Left cardiac atrium (tissue), 4 donors: ENCODE measurements around the gene TOP1. TPM values are rescaled to one million over a fixed set of nuclear protein-coding genes. Genes with fewer than 3 reads are reported as not detected.
A peak's percentile ranks its signal among the peaks of the same experiment; 100 is the strongest.

Experiments used
- ATAC-seq, 2 donors: fragments of 200-7000 bp; cut with Tn5 transposase; one replicate each; pipeline ENCODE4 v1.9.1; 2020; ENCODE audit warnings: mild to moderate bottlenecking in 2 of 2, moderate library complexity in 2 of 2
- DNase-seq: peaks from one replicate; pipeline ENCODE4 v3.0.0-alpha.2; 2020
- intact Hi-C, 2 donors: fragments of 100-400 bp; cut with DNase I; formaldehyde crosslinking; loops; one replicate each; pipeline versions ENCODE4 v1.14.1 to v1.15.1; 2022 to 2023
- total RNA-seq, 2 donors: library from RNA; stranded (reverse); fragmentation: NEBNext Ultra II Directional; extraction: Animal tissue kit (Norgen Biotek cat#: 25700); gene quantifications; one replicate each; pipeline ENCODE4 v1.2.1, GENCODE V29; 2021
- donor health status: DM: no; HTN: yes; CAD: no.
- donor health status: DM: no; HTN: yes; CAD: no; lungs with severe emphysema.
- donor health status: DM: yes; HTN: yes; CAD: no.
- donor health status: Dilated cardiomyopathy.

The TOP1 gene
- total RNA-seq, 2 donors from 2014 or later = 26.8 to 30.4 TPM

GRCh38 chr20:41051009-41051825 lies 22.6 kb downstream of the TOP1 start:
- intact Hi-C loops = no loop called here
- DNase-seq (no peak), ATAC-seq (no peak)

DNA sequence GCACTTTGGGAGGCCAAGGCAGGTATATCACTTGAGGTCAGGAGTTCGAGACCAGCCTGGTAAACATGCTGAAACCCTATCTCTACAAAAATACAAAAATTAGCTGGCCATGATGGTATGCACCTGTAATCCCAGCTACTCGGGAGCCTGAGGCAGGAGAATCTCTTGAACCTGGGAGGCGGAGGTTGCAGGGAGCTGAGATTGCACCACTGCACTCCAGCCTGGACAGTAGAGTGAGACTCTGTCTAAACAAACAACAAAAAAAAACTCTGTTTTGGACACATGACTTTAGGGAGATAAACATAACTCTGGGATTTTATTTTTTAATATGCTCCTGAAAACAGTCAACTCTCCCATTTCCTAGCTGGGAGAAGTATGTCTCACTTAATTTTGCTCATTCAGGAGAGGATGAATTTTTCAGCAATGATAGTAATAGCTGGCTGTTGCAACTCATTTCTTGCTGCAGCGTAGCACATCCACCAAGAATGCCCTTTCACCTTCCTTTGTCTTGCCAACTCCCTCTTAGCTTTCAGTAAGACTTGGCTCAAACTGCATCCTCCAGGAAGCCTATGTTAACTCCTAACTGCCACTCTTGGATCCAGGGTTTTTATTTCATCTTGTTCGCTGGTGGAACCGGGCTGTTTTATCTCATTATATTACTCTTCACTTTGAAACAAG lies 24.3 kb downstream of the TOP1 start:
- ATAC-seq (peak; percentile 73 to 74), DNase-seq (no peak)
- intact Hi-C loops = no loop called here

DNA sequence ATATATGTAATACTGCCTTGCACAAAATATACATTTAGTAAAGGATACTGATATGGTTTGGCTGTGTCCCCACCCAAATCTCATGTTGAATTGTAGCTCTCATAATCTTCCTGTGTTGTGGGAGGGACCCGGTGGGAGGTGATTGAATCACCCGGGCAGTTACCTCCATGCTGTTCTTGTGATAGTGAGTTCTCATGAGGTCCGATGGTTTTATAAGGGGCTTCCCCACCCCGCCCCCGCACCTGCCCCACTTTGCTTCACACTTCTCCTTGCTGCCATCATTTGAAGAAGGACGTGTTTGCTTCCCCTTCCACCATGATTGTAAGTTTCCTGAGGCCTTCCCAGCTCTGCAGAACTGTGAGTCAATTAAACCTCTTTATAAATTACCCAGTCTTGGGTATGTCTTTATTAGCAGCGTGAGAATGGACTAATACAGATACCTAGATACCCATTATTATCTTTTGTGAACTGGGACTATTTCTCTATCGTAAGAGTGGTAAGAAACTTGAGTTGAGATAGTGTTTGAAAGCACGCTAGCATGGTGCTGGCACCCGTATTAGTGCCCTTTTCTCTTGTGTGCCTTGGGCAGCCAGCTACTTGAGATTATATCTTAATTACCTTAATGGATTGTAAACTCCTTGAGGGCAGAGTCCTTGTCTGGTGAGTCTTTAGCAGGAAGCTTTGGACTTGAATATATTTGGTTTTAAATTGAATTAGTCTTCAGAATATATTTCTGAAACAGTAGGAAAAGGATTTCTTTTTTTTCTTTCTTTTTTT lies 25.6 kb downstream of the TOP1 start:
- DNase-seq (no peak), ATAC-seq (no peak)
- intact Hi-C loops = no loop called here

DNA sequence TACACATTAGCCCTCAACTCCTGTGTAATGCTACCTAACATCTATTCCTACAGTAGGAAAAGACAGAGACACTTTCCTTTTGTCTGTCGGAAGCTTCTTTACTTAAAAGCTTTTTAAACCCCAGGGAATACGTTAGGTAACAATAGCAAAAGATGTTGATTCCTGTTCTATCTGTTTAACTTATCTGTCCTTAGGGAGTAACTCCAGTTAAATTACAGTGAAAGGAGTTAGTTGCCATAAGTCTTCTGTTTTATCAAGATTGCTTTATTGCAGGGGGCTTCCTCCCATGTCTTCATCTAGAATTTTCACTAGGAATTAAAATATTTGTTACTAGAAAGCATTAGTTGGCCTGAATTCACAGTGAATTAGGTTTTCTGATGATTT lies 26.2 kb downstream of the TOP1 start:
- intact Hi-C loops = no loop called here
- DNase-seq = no peak
- no peak for ATAC-seq

- ATAC-seq (no peak), DNase-seq (no peak)
- intact Hi-C loops = no loop called here
Observed at GRCh38 chr20:41055679-41056078, 27.1 kb downstream of the TOP1 start.

DNA sequence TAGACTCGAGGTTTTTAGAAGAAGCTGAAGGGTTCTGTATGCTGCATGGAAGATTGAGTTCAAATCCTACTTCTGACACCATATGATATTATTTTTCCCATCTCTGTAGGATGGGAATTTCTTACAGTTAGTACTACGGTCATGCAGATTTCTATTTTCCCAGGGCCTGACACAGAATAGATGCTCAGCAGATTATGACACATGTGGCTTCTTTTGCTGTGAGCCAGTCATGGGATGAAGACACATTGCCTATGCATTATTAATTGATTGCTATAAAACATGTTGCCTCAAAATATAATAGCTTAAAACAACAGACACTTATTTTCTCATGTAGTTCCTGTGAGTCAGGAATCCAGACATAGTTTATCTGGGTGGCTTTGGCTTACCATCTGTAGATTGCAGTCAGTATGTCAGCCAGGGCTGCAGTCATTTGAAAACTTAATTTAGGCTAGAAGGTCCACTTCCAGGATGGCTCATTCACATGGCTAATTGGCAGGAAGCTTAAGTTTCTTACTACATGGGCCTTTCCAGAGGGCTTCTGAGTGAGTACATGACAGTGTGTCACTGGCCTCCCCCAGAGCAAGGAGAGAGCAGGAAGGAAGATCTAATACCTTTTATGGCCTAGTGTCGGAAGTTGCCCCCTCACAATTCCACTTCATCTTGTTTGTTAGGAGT lies 29.5 kb downstream of the TOP1 start:
- peak; percentile 24 for DNase-seq
- intact Hi-C loops = no loop called here
- peak in 1 of 2 donors; percentile 80 for ATAC-seq

GRCh38 chr20:41058674-41059635 lies 30.3 kb downstream of the TOP1 start:
- intact Hi-C loops = no loop called here
- ATAC-seq (no peak), DNase-seq (no peak)

DNA sequence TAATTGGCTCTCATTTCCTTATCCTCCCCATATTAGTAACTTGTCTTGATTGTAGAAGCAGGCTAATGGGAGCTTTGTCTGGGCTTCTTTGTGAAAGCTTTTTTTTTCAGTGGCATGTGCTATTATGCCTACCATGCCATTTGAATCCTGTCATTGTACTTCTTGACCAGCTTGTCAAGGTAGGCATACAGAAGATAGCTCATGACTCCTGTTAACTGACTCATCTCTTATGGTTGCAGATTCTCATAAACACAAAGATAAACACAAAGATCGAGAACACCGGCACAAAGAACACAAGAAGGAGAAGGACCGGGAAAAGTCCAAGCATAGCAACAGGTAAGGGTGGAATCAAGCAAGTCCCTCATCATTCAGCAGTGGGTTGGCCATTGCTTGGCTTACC lies 32.5 kb downstream of the TOP1 start:
- ATAC-seq = no peak
- intact Hi-C loops = no loop called here
- DNase-seq = no peak

DNA sequence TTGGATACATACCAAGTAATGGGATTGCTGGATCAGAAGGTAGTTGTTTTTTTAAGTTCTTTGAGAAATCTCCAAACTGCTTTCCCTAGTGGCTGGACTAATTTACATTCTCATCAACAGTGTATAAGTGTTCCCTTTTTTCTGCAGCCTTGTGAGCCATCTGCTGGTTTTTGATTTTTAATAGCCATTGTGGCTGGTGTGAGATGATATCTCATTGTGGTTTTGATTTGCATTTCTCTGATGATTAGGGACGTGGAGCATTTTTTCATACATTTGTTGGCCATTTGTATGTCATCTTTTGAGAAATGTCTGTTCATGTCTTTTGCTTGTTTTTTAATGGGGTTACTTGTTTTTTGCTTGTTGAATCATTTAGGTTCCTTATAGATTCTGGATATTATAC lies 34.8 kb downstream of the TOP1 start:
- no peak for DNase-seq
- no peak for ATAC-seq
- intact Hi-C loops = no loop called here

DNA sequence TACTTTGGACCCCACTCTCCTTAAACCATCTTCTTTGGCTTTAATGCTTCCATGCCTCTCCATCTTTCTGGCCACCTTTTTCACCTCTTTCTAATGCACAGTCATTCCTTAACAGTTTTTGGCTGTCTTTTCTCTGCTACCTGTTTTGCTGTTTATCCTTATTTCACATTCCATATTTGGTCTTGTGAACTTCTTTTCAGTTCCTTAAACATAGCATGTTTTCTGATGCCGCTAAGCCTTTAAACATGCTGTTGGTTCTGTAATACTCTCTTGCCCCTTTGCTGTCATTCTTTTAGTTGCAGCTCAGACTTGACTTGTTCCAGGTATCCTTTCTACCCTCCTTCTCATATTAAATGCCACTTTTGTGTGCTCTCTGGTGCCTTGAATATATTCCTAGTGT lies 35.8 kb downstream of the TOP1 start:
- intact Hi-C loops = no loop called here
- ATAC-seq (no peak), DNase-seq (no peak)

- intact Hi-C loops = no loop called here
- DNase-seq (no peak), ATAC-seq (no peak)
Observed at GRCh38 chr20:41065716-41066115, 37.1 kb downstream of the TOP1 start.

DNA sequence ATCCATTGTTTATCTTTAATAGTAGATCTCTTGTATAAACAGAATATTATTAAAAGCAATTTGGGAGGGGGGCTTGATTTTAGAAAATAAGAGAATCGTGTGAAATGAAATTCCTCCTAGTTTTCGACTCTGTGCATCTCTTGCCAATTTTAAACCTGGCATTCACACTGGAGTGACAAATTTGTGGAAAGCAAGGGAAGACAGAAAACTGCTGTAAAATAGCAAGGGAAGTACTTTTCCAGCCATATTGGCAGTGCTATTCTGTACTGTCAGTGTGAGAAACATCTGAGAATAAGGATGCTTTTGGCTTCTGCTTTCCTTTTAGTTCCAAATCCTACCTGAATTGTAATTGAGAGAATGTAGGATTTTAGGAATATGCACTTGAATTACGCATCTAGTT lies 40.2 kb downstream of the TOP1 start:
- ATAC-seq = no peak
- DNase-seq = no peak
- intact Hi-C loops = no loop called here

DNA sequence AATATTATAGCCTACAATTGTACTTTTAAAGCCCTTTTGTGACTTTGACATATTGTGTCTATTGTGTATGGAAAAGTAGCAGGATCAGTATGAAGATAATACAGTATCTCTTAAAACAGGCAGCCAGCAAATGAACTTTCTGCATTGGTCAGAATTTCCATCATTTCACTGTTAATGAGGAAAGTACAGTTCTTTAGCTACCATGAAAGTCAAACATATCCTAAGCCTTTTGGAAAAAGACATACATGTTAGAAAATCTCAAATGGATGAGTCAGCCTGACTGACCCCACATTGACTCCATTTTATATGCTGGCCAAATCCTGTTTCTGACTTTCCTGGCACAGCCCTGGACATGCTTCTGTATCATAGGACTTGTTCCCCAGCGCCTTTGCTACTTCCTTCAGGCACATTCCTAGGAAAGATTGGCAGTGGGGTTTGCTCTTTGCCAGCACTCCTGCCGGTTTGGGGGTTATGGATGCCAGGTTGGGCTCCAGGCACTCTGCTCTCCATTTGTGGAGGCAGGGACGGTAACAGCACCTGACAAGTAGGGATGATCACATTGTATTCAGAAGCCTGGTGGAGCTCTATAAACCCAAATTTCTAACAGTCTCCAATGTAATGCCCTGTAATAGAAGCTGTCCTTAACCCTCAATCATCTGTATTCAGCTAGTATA lies 43.7 kb downstream of the TOP1 start:
- peak; percentile 86 to 89 for ATAC-seq
- intact Hi-C loops = loop anchor here in 1 of 2 donors (2.0 kb wide), 1 partner anchor 42 kb away; no protein-coding TSS in a partner anchor
- DNase-seq = peak; percentile 30

DNA sequence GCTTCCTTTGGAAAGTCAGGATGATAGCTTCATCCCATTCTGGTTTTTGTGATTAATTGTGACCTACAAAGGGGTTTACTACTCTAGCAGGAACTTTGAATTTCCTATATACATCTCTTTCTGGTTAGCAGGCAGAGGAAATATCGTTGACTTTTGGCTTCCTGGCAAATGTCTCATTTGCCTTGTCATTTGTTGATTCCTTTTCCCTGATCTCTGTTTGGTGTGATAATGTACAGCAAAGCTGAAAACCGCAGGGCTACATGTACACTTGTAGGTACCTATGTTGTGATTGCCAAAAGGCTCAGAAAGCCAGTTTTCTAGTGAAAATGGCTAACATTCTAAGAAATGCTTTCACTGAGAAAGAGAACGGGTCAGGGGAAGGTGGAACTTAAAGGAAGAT lies 44.3 kb downstream of the TOP1 start:
- ATAC-seq = no peak
- DNase-seq = no peak
- intact Hi-C loops = loop anchor here in 1 of 2 donors (2.0 kb wide), 1 partner anchor 42 kb away; no protein-coding TSS in a partner anchor

DNA sequence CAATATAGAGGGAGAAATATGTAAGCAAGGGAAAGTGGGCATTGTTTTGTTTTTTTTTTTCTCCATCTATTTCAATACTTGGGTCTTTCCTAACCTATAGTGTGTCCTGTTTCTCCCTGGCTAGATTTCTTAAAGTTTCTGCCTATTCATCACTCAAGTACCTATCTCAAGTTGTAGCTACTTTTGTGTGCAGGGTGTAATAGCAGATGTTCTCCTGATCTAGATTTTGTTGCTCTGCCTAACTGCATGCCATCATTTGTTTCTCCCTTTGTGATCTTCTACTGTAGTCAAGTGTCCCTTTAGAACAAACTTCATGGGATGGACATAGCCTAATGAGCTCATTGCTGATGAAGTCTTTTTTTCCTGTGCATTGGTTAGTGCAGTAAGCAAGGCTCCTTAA lies 45.8 kb downstream of the TOP1 start:
- intact Hi-C loops = no loop called here
- DNase-seq = no peak
- no peak for ATAC-seq

GRCh38 chr20:41076776-41077175 lies 48.2 kb downstream of the TOP1 start:
- no peak for DNase-seq
- intact Hi-C loops = loop anchor here in 1 of 2 donors (5.0 kb wide), 1 partner anchor 84 kb away; no protein-coding TSS in a partner anchor
- no peak for ATAC-seq

DNA sequence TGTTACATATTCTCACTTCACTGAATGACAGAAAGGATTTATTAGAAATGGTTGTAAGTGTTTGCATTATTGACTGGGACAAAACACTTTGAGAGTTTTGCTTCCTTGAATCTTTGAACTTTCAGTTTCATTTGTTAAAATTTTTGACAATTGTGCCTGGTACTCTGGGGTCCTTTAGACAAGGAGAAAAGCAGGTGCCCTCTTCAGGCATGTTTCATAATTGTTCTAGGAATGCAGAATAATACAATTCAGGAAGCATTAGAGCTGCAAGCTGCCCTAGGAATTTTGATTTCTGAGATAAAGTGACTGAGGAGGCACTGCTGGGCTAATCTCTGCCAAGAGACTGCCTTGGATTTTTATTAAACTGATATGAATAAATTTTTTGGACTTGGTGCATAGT lies 49.7 kb downstream of the TOP1 start:
- intact Hi-C loops = loop anchor here in 1 of 2 donors (5.0 kb wide), 1 partner anchor 86 kb away; no protein-coding TSS in a partner anchor
- peak; percentile 67 to 80 for ATAC-seq
- DNase-seq = no peak

DNA sequence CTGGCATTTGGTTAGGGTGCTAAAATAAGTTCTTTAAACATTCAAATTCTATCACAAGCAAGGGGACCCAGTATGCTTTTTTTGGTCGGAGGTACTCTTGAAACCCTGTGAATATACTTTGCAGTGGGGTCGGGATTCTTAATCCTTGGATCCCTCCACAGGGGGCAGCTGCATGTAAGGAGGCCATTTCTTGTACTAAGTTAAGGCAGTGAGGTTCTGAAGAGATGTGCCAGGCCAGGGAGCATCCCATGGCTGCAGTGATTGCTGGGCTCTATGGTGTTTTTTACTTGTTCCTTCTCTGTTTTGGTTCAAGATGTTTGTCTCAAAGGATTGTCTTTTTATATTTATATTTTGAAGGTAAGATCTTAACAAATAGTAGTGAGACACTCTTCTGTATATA lies 50.4 kb downstream of the TOP1 start:
- ATAC-seq (no peak), DNase-seq (no peak)
- intact Hi-C loops = loop anchor here in 1 of 2 donors (5.0 kb wide), 1 partner anchor 87 kb away; no protein-coding TSS in a partner anchor
